Brain microvascular endothelial cell (primary cell): ENCODE measurements around the gene GPR137.
A peak's percentile ranks its signal among the peaks of the same experiment; 100 is the strongest.

Experiments used
- DNase-seq: peaks from one replicate; pipeline ENCODE4 v3.0.0-alpha.2; 2020
- H3K27ac ChIP-seq: fragments of 250-450 bp; sonication (Bioruptor Pico); 2 replicates; pipeline ENCODE4 v1.5.1; 2020; ENCODE audit warnings: mild to moderate bottlenecking, moderate library complexity
- H3K27me3 ChIP-seq: fragments of 250-450 bp; sonication (Bioruptor Pico); replicated peaks from 2 replicates; pipeline ENCODE4 v1.5.1; 2020; ENCODE audit warnings: mild to moderate bottlenecking
- H3K36me3 ChIP-seq: fragments of 250-450 bp; sonication (Bioruptor Pico); replicated peaks from 2 replicates; pipeline ENCODE4 v1.5.1; 2020; ENCODE audit warnings: mild to moderate bottlenecking
- H3K4me3 ChIP-seq: 2 replicates; pipeline ENCODE4 v1.5.1; 2011; ENCODE audit warnings: low read depth, mild to moderate bottlenecking, control low read depth, low read length, moderate library complexity
- CTCF ChIP-seq: IDR thresholded peaks from 2 replicates; pipeline ENCODE4 v1.5.1; 2011; ENCODE audit warnings: low read depth, mild to moderate bottlenecking, moderate library complexity, low read length, control low read depth, inconsistent platforms; ENCODE audit errors: missing control alignments
- in situ Hi-C: cut with HindIII; loops from 2 replicates; pipeline ENCODE4 v1.10.0; 2017; ENCODE audit warnings: low sequenced_read_pairs, low pct_ligation_motif_present

The GPR137 gene

DNA sequence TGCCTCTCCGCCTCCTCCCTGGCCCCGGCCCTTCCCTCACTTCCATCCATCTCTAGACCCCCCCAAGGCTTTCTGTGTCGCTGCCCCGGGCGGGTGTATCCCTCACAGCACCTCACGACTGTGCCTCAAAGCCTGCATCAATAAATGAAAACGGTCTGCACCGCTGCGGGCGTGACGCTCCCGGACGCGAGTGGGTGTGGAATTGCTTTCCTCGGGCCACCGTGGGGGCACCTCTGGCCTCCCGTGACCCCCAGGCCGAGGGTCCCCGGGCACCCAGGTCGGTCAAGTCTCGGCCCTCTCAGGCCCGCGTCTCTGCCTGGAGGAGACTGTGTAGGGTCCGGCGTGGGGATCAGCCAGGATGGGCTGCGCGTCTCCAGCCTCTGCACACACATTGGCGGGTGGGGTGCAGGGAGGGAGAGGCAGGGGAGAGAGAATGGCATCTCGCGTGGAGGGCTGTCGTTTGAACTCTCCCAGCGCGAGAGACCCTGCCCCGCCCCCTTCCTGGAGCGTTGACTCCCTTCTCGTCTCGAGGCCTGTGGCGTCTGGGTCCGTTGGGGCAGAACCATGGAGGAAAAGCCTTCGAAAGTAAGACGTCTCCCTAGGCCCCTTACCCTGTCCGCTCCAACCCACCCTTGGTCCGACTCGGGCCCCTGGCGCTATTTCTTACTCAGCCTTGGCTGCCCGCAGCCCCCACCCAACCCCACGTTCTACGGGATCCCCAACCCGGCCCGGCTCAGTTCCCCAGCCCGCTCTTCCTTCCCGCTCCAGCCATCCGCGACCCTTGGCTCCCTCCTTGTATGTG, 14.4 kb downstream of the GPR137 start, which contains the start of gene CATSPERZ:
Gene CATSPERZ, plus strand, starts transcription at position 512 of the 802 bp plus-strand sequence. Its CDS starts 53 bp downstream, at position 565.
- in situ Hi-C loops: no loop called here
- peaks cover 50% of the 10 kb centered on the region for H3K27me3 ChIP-seq
- no peak within 1 kb of the TSS for H3K27ac ChIP-seq
- H3K4me3 ChIP-seq: peak within 1 kb of the TSS; percentile 39
- peak; percentile 14 for TF ChIP-seq CTCF
- no peaks in the 10 kb centered on the region for H3K36me3 ChIP-seq
- DNase-seq: no peak

- in situ Hi-C loops: no loop called here
- H3K27me3 ChIP-seq: peaks cover 20% of the 10 kb centered on the region
- H3K36me3 ChIP-seq: no peaks in the 10 kb centered on the region
- no peak for DNase-seq
- TF ChIP-seq CTCF: no peak
- no peak overlapping the region for H3K4me3 ChIP-seq
- no peak overlapping the region for H3K27ac ChIP-seq
Measured at GRCh38 chr11:64303109-64304031, 17.7 kb downstream of the GPR137 start.

GRCh38 chr11:64304032-64304315, 18.3 kb downstream of the GPR137 start:
- in situ Hi-C loops: no loop called here
- H3K27me3 ChIP-seq: peaks cover 16% of the 10 kb centered on the region
- no peaks in the 10 kb centered on the region for H3K36me3 ChIP-seq
- no peak for DNase-seq
- no peak overlapping the region for H3K27ac ChIP-seq
- peak overlapping the region; percentile 54 for H3K4me3 ChIP-seq
- TF ChIP-seq CTCF: no peak

GRCh38 chr11:64304316-64305072, 18.8 kb downstream of the GPR137 start:
- Histone ChIP-seq H3K27me3 (peaks cover 11% of the 10 kb centered on the region), H3K27ac (peak overlapping the region; percentile 59), H3K4me3 (peak overlapping the region; percentile 54), H3K36me3 (no peaks in the 10 kb centered on the region)
- TF ChIP-seq CTCF: peak; percentile 91
- in situ Hi-C loops: no loop called here
- peak; percentile 91 for DNase-seq

GRCh38 chr11:64305075-64305690, 19.5 kb downstream of the GPR137 start, which contains the start of gene ESRRA:
TSS of gene ESRRA (plus strand) at chr11:64305524. CDS start at chr11:64307180, 1,656 bp downstream.
- Histone ChIP-seq H3K27ac (peak within 1 kb of the TSS; percentile 59), H3K27me3 (peaks cover 4% of the 10 kb centered on the region), H3K4me3 (peak within 1 kb of the TSS; percentile 75), H3K36me3 (no peaks in the 10 kb centered on the region)
- in situ Hi-C loops: no loop called here
- TF ChIP-seq CTCF: no peak
- peak; percentile 97 for DNase-seq
